IMR-90 (cell line): ENCODE measurements around the gene HIC2. TPM values are rescaled to one million over a fixed set of nuclear protein-coding genes. Genes with fewer than 3 reads are reported as not detected.
A peak's percentile ranks its signal among the peaks of the same experiment; 100 is the strongest.
"Not testable (repeated sequence)": the region's sequence is repeated elsewhere in the genome, so short reads cannot be mapped to it uniquely, and the experiment has no call there.

ENCODE experiments used
- ATAC-seq: fragments of 200-7000 bp; cut with Tn5 transposase; 2 replicates; pipeline ENCODE4 v1.9.1; 2020; ENCODE audit warnings: low read depth, mild to moderate bottlenecking, moderate library complexity
- BruUV-seq: library from RNA; stranded (reverse); fragments of 400-500 nt; replicated peaks from 2 replicates; lab custom pipeline; 2021; lab: Mats Ljungman, UMichigan
- CTCF ChIA-PET: fragments of 300-600 bp; formaldehyde crosslinking; extraction: SDS; loops from one replicate; lab custom pipeline; 2021; ENCODE audit warnings: antibody characterized with exemption; lab: Yijun Ruan, JAX
- POLR2A ChIA-PET: fragments of 300-600 bp; sonication (Branson Sonifier 250); formaldehyde crosslinking; loops from one replicate; lab custom pipeline; 2022; ENCODE audit warnings: antibody characterized with exemption; ENCODE audit not compliant: unreplicated experiment; lab: Charles Lee
- DNase-seq: peaks from one replicate; pipeline ENCODE4 v3.0.0; 2013
- H2AFZ ChIP-seq: replicated peaks from 2 replicates; pipeline ENCODE3; 2013; ENCODE audit warnings: low read length, mild to moderate bottlenecking; ENCODE audit not compliant: poor library complexity
- H2AK5ac ChIP-seq: 2 replicates; pipeline ENCODE4 v1.6.1; 2013; ENCODE audit warnings: low read depth, low read length, inconsistent platforms
- H2AK9ac ChIP-seq: replicated peaks from 2 replicates; pipeline ENCODE3; 2013; ENCODE audit warnings: mild to moderate bottlenecking, low read depth, low read length, moderate library complexity; ENCODE audit not compliant: poor library complexity
- H2BK120ac ChIP-seq: 2 replicates; pipeline ENCODE4 v1.6.1; 2013; ENCODE audit warnings: low read depth, low read length, inconsistent platforms
- H2BK15ac ChIP-seq: 3 replicates; pipeline ENCODE4 v1.6.1; 2013; ENCODE audit warnings: low read depth, low read length, inconsistent platforms
- H2BK20ac ChIP-seq: 2 replicates; pipeline ENCODE4 v1.6.1; 2013; ENCODE audit warnings: low read depth, mild to moderate bottlenecking, inconsistent platforms, low read length, moderate library complexity
- H2BK5ac ChIP-seq: 2 replicates; pipeline ENCODE4 v1.6.1; 2013; ENCODE audit warnings: mild to moderate bottlenecking, low read depth, low read length, inconsistent platforms; ENCODE audit not compliant: poor library complexity, severe bottlenecking
- H3K14ac ChIP-seq: replicated peaks from 2 replicates; pipeline ENCODE4 v1.6.1; 2013; ENCODE audit warnings: low read depth, low read length, inconsistent platforms
- H3K18ac ChIP-seq: 2 replicates; pipeline ENCODE4 v1.6.1; 2013; ENCODE audit warnings: low read depth, low read length, control low read depth
- H3K23ac ChIP-seq: 2 replicates; pipeline ENCODE4 v1.6.1; 2013; ENCODE audit warnings: low read depth, low read length, inconsistent platforms
- H3K27ac ChIP-seq: 2 replicates; pipeline ENCODE4 v1.5.1; 2013; ENCODE audit warnings: mild to moderate bottlenecking, control low read depth, low read length; ENCODE audit not compliant: insufficient read depth
- H3K27me3 ChIP-seq: 2 replicates; pipeline ENCODE4 v1.6.1; 2013; ENCODE audit warnings: low read length; ENCODE audit not compliant: control insufficient read depth, insufficient read depth
- H3K36me3 ChIP-seq: 2 replicates; pipeline ENCODE4 v1.6.1; 2013; ENCODE audit warnings: low read length, mixed read lengths; ENCODE audit not compliant: control insufficient read depth, insufficient read depth
- H3K4ac ChIP-seq: 2 replicates; pipeline ENCODE4 v1.6.1; 2013; ENCODE audit warnings: low read depth, low read length, inconsistent platforms
- H3K4me1 ChIP-seq: 2 replicates; pipeline ENCODE4 v1.6.1; 2013; ENCODE audit warnings: low read length, mixed read lengths; ENCODE audit not compliant: control insufficient read depth, insufficient read depth
- H3K4me2 ChIP-seq: 2 replicates; pipeline ENCODE4 v1.6.1; 2013; ENCODE audit warnings: low read depth, mild to moderate bottlenecking, control low read depth, low read length, moderate library complexity
- H3K4me3 ChIP-seq: 2 replicates; pipeline ENCODE4 v1.5.1; 2013; ENCODE audit warnings: low read depth, mild to moderate bottlenecking, control low read depth, low read length, moderate library complexity; ENCODE audit not compliant: insufficient read depth
- H3K56ac ChIP-seq: 2 replicates; pipeline ENCODE4 v1.6.1; 2013; ENCODE audit warnings: low read length, inconsistent platforms; ENCODE audit not compliant: insufficient read depth; ENCODE audit errors: extremely low read depth
- H3K79me1 ChIP-seq, 2 experiments: 2 replicates each; pipeline ENCODE4 v1.6.1; 2013; ENCODE audit warnings: low read length in 2 of 2, inconsistent platforms in 1 of 2, low read depth in 1 of 2
- H3K9ac ChIP-seq: 2 replicates; pipeline ENCODE4 v1.6.1; 2013; ENCODE audit warnings: low read depth, low read length, control low read depth
- H3K9me1 ChIP-seq: 2 replicates; pipeline ENCODE4 v1.6.1; 2013; ENCODE audit warnings: low read length, inconsistent platforms; ENCODE audit not compliant: insufficient read depth
- H3K9me3 ChIP-seq: 2 replicates; pipeline ENCODE4 v1.6.1; 2013; ENCODE audit warnings: low read length; ENCODE audit not compliant: control insufficient read depth, insufficient read depth
- H4K20me1 ChIP-seq: 2 replicates; pipeline ENCODE4 v1.6.1; 2013; ENCODE audit warnings: low read length, inconsistent platforms; ENCODE audit not compliant: insufficient read depth
- H4K5ac ChIP-seq: 2 replicates; pipeline ENCODE4 v1.6.1; 2013; ENCODE audit warnings: mild to moderate bottlenecking, low read depth, low read length, control low read depth
- H4K8ac ChIP-seq, 2 experiments: 2 replicates each; pipeline ENCODE4 v1.6.1; 2013; ENCODE audit warnings: low read depth in 2 of 2, low read length in 2 of 2, control low read depth in 1 of 2, inconsistent platforms in 1 of 2
- H4K91ac ChIP-seq: 2 replicates; pipeline ENCODE4 v1.6.1; 2013; ENCODE audit warnings: low read depth, low read length, inconsistent platforms; ENCODE audit not compliant: insufficient read depth
- BHLHE40 ChIP-seq: fragments of 150-350 bp; IDR thresholded peaks from 2 replicates; pipeline ENCODE4 v1.6.1; 2016; ENCODE audit warnings: mild to moderate bottlenecking, low read depth, low read length
- CEBPB ChIP-seq: IDR thresholded peaks from 2 replicates; pipeline ENCODE4 v1.6.1; 2012; ENCODE audit warnings: low read depth, low read length, improper control_type of control experiment
- FOS ChIP-seq: fragments of 150-350 bp; IDR thresholded peaks from 2 replicates; pipeline ENCODE4 v1.6.1; 2016; ENCODE audit warnings: low read depth, low read length
- MAFK ChIP-seq: IDR thresholded peaks from 2 replicates; pipeline ENCODE4 v1.6.1; 2012; ENCODE audit warnings: low read depth, low read length, improper control_type of control experiment
- RAD21 ChIP-seq: IDR thresholded peaks from 2 replicates; pipeline ENCODE4 v1.6.1; 2012; ENCODE audit warnings: low read length, improper control_type of control experiment
- WGBS, 2 experiments: methylation state at CpG; one replicate each; pipeline versions ENCODE4 v1.1.5 to v1.1.7; 2013; ENCODE audit warnings: missing lambda C conversion rate in 2 of 2; ENCODE audit not compliant: insufficient read length in 1 of 2; ENCODE audit errors: extremely low coverage in 2 of 2; 5-methylcytosine and 5-hydroxymethylcytosine counted together
- dilution Hi-C: fragments of 300-500 bp; cut with HindIII; formaldehyde crosslinking; loops from one replicate; pipeline ENCODE4 v1.14.3; 2018; ENCODE audit warnings: low sequenced_read_pairs; ENCODE audit not compliant: unreplicated experiment
- in situ Hi-C: fragments of 300-500 bp; cut with MboI; formaldehyde crosslinking; loops from 3 replicates; pipeline ENCODE4 v1.14.3; 2019; ENCODE audit warnings: low sequenced_read_pairs, inconsistent platforms, mixed read lengths
- intact Hi-C: fragments of 100-400 bp; cut with micrococcal nuclease; formaldehyde crosslinking; loops from 2 replicates; pipeline ENCODE4 v1.10.0; 2022
- polyA plus RNA-seq, 3 experiments: library from polyadenylated mRNA; depleted of rRNA; stranded (reverse); fragments of >200 nt; gene quantifications; 2 replicates each; pipeline ENCODE4 v1.2.3, GENCODE V29; 2012; ENCODE audit warnings: low replicate concordance in 1 of 3
- total RNA-seq: library from RNA; depleted of rRNA; stranded (reverse); fragments of >200 nt; gene quantifications from 2 replicates; pipeline ENCODE4 v1.2.3, GENCODE V29; 2012
- TF ChIP-seq, protein P1 (sequence below): fragments of 150-350 bp; IDR thresholded peaks from 2 replicates; pipeline ENCODE4 v1.6.1; 2017; ENCODE audit warnings: mild to moderate bottlenecking, antibody characterized with exemption, low read length, low read depth

HIC2 gene
- total and polyA plus RNA-seq, 2 of the 4 experiments (the other 2 are of a cell fraction), result 1.4 to 2.4 TPM

DNA sequence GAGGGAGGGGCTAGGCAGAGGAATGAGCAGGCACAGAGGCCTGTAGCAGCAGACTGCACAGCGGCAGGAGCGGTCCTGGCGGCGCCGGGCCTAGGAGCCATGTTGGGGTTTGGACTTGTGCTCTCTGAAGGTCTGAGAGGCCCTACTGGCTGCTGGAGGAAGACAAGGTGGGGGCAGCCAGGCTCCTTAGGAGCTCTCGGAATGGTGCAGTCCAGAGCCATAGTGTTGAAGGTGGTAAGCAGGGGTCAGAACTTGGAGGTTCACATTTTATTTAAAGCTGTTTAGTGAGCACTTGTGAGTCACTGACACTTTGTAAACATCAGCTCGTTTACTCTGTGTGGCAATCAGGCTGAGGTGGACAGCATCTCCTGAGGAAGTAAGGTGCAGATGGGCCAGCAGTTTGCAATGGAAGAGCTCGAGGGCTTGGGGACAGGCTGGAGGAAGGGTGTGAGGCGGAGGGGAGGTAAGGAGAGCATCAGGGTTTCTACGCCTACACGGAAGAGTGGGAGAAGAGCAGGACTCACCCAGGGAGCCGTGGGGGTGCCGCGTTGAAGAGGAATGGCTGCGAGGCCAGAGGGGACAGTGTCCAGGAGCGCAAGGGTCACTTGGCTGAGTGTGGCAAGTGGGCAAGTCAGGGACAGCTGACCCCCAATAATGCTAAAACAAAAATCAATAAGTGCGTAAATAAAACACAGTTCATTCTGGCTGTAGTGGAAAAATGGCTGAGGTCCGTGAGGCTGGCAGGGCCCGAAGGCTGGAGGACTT is 40.0 kb downstream of the HIC2 start:
- H3K4me3 ChIP-seq, result no peak overlapping the region
- H2BK20ac ChIP-seq, result no peak overlapping the region
- peak overlapping the region; percentile 33 for H3K4ac ChIP-seq
- peaks cover 0 to 3% of the 10 kb centered on the region in 2 experiments; a peak in 1 of 4 replicates for H3K79me1 ChIP-seq
- no peak overlapping the region for H4K5ac ChIP-seq
- H3K27ac ChIP-seq, result no peak overlapping the region
- ChIA-PET POLR2A (no interaction called here), CTCF (no interaction called here)
- no peak overlapping the region for H2BK15ac ChIP-seq
- intact Hi-C loops, result no loop called here
- H3K4me1 ChIP-seq, result peaks cover 11% of the 10 kb centered on the region
- H3K9ac ChIP-seq, result no peak overlapping the region
- H2BK5ac ChIP-seq, result no peak overlapping the region
- no peak overlapping the region for H2AK5ac ChIP-seq
- 78% methylated on average over 8 of the region's 19 CpGs; no CpG with 5 or more reads in 1 of the 2 experiments for WGBS, 2 experiments
- H2BK120ac ChIP-seq, result no peak overlapping the region
- peak; percentile 63 for TF ChIP-seq FOS
- TF ChIP-seq BHLHE40, result no peak
- peak; percentile 91 for TF ChIP-seq CEBPB
- TF ChIP-seq MAFK, result no peak
- TF ChIP-seq RAD21, result no peak
- TF ChIP-seq, protein P1, sequence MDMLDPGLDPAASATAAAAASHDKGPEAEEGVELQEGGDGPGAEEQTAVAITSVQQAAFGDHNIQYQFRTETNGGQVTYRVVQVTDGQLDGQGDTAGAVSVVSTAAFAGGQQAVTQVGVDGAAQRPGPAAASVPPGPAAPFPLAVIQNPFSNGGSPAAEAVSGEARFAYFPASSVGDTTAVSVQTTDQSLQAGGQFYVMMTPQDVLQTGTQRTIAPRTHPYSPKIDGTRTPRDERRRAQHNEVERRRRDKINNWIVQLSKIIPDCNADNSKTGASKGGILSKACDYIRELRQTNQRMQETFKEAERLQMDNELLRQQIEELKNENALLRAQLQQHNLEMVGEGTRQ, result no peak
- dilution Hi-C loops, result no loop called here
- H3K9me1 ChIP-seq, result peaks cover 19% of the 10 kb centered on the region
- no peak overlapping the region for H3K23ac ChIP-seq
- BruUV-seq, result no TSS peak
- no peak overlapping the region for H3K18ac ChIP-seq
- in situ Hi-C loops, result no loop called here
- no peaks in the 10 kb centered on the region for H3K9me3 ChIP-seq
- no peak overlapping the region for H3K56ac ChIP-seq
- no peak overlapping the region for H4K8ac ChIP-seq
- H3K27me3 ChIP-seq, result no peaks in the 10 kb centered on the region
- H4K91ac ChIP-seq, result no peak overlapping the region
- H4K20me1 ChIP-seq, result peaks cover 14% of the 10 kb centered on the region
- H2AK9ac ChIP-seq, result peak overlapping the region; percentile 59
- no peak overlapping the region for H3K4me2 ChIP-seq
- DNase-seq (peak; percentile 71), ATAC-seq (peak; percentile 86)
- H3K14ac ChIP-seq, result no peak overlapping the region
- peak overlapping the region; percentile 5 for H2AFZ ChIP-seq
- H3K36me3 ChIP-seq, result no peaks in the 10 kb centered on the region

DNA sequence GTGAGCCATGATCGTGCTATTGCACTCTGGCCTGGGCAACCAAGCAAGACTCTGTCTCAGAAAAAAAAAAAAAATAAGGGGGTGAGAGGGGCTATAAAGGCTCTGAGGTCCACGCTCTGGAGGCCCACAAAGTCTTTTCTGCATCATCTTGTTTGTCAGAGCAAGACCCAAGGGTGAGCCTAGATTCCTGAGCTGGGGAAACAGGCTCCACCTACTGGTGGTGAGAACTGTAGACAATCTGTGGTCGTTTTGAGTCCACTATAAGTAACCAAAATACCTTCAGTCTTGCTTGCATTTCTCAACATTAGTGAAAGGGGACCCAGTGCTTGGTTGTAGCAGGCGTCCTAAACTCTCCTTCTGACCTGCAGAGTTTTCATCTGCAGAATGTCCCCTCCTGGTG is 45.5 kb downstream of the HIC2 start:
- H3K14ac ChIP-seq, H2BK15ac ChIP-seq, H3K4me1 ChIP-seq, H3K4me2 ChIP-seq, H4K5ac ChIP-seq, H3K56ac ChIP-seq, H4K8ac ChIP-seq, H3K9me1 ChIP-seq, H4K91ac ChIP-seq, H2BK5ac ChIP-seq, H2BK120ac ChIP-seq, H3K27me3 ChIP-seq, POLR2A ChIA-PET, H3K4ac ChIP-seq, in situ Hi-C loops, H2BK20ac ChIP-seq, H3K4me3 ChIP-seq, H2AK5ac ChIP-seq, H4K20me1 ChIP-seq, intact Hi-C loops, BruUV-seq, DNase-seq, CTCF ChIA-PET, H3K9ac ChIP-seq, H3K9me3 ChIP-seq, H3K27ac ChIP-seq, H2AFZ ChIP-seq, dilution Hi-C loops, H3K18ac ChIP-seq, H3K23ac ChIP-seq, H2AK9ac ChIP-seq, H3K79me1 ChIP-seq, H3K36me3 ChIP-seq: not testable (repeated sequence)
- ATAC-seq, result peak; percentile 86
- no CpG with 5 or more reads among the region's 4 CpGs for WGBS, 2 experiments
